ENCODE measurements around the gene DPPA3.

DNA sequence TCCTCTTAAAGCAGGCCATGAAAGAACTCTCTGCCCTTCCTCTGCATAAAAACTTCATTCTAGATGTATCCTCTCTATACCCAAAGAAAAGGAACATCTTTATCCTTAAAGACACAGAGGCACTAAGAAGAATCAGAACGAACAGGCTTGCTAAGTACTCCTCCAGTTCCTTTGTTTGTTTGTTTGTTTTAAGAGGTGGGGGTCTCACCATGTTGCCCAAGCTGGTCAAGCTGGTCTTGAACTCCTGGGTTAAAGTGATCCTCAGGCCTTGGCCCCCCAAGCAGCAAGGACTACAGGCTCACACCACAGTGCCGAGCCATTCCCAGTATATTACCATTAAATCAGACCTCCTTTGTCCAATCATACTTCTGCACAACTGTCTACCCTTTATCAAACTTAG lies 29.7 kb upstream of the DPPA3 start:
- TF ChIP-seq POLR2AphosphoS5 (IDR thresholded peaks at IDR 0.05): no peak
- TF ChIP-seq, protein P1, sequence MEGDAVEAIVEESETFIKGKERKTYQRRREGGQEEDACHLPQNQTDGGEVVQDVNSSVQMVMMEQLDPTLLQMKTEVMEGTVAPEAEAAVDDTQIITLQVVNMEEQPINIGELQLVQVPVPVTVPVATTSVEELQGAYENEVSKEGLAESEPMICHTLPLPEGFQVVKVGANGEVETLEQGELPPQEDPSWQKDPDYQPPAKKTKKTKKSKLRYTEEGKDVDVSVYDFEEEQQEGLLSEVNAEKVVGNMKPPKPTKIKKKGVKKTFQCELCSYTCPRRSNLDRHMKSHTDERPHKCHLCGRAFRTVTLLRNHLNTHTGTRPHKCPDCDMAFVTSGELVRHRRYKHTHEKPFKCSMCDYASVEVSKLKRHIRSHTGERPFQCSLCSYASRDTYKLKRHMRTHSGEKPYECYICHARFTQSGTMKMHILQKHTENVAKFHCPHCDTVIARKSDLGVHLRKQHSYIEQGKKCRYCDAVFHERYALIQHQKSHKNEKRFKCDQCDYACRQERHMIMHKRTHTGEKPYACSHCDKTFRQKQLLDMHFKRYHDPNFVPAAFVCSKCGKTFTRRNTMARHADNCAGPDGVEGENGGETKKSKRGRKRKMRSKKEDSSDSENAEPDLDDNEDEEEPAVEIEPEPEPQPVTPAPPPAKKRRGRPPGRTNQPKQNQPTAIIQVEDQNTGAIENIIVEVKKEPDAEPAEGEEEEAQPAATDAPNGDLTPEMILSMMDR (IDR thresholded peaks at IDR 0.05): no peak
